Coronary artery (tissue), 2 donors: ENCODE data around the gene TUBGCP6.
A peak's percentile ranks its signal among the peaks of the same experiment; 100 is the strongest.

Source experiments
- DNase-seq: peaks from one replicate; pipeline ENCODE4 v3.0.0-alpha.2; 2017; ENCODE audit warnings: low spot score
- H3K27ac ChIP-seq, 2 donors: fragments of 200-600 bp; sonication (generic); one replicate each; pipeline ENCODE4 v1.5.1; 2016 to 2019
- H3K4me3 ChIP-seq: fragments of 200-600 bp; sonication (generic); 2 replicates; pipeline ENCODE4 v1.5.1; 2016; ENCODE audit warnings: mild to moderate bottlenecking, moderate library complexity
- CTCF ChIP-seq: fragments of 200-600 bp; sonication (generic); IDR thresholded peaks from one replicate; pipeline ENCODE4 v1.5.1; 2019; ENCODE audit warnings: antibody characterized with exemption

Gene TUBGCP6

GRCh38 chr22:50248196-50249081, 3.6 kb upstream of the TUBGCP6 start:
- no peak for TF ChIP-seq CTCF
- Histone ChIP-seq H3K27ac (no peak overlapping the region), H3K4me3 (no peak overlapping the region)
- DNase-seq, result no peak

GRCh38 chr22:50247748-50248147, 2.9 kb upstream of the TUBGCP6 start:
- H3K4me3 ChIP-seq, result no peak overlapping the region
- no peak overlapping the region for H3K27ac ChIP-seq
- no peak for DNase-seq
- no peak for TF ChIP-seq CTCF

- H3K4me3 ChIP-seq, result peak overlapping the region; percentile 98
- TF ChIP-seq CTCF, result no peak
- DNase-seq, result no peak
- no peak overlapping the region for H3K27ac ChIP-seq
Observed at GRCh38 chr22:50246242-50247175, 1.7 kb upstream of the TUBGCP6 start.

- no peak for TF ChIP-seq CTCF
- peak overlapping the region; percentile 98 for H3K4me3 ChIP-seq
- peak overlapping the region; percentile 86 to 99 for H3K27ac ChIP-seq
- DNase-seq, result no peak
Observed at GRCh38 chr22:50245214-50246072, 620 bp upstream of the TUBGCP6 start.

GRCh38 chr22:50243685-50244419, 971 bp downstream of the TUBGCP6 start:
- TF ChIP-seq CTCF, result no peak
- DNase-seq, result no peak
- H3K4me3 ChIP-seq, result peak overlapping the region; percentile 98
- peak overlapping the region; percentile 86 to 99 for H3K27ac ChIP-seq

GRCh38 chr22:50242406-50242949, 2.3 kb downstream of the TUBGCP6 start:
- Histone ChIP-seq H3K4me3 (peak overlapping the region; percentile 58), H3K27ac (no peak overlapping the region)
- TF ChIP-seq CTCF, result no peak
- no peak for DNase-seq
